ENCODE data around the gene SUGCT.

SUGCT gene

DNA sequence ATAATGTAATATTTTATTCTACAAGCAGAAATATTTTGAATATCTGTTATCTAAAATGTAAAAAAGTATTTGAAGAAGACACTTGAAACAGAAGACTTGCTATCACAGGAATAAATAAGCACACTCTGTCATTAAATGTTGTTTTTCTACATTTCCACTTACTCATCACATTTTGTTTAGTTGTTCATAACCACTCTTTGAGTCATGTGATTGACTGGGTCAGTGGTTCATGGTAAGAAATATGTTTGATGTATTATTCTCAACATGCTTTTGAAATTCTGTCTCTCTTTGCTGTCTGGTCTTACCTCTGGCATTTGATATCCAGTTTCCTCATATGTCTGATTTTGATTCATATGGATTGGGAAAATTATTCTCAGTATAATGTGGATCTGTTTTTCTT is 171.8 kb downstream of the SUGCT start:
- H3K9me2 ChIP-seq (replicated peaks; ENCODE audit: low read depth, low read length), result no peaks in the 10 kb centered on the region
- H3K9me3 ChIP-seq (ENCODE audit: insufficient read depth, low read depth, low read length), result no peaks in the 10 kb centered on the region
- H3K4me2 ChIP-seq (ENCODE audit: low read depth, low read length, poor library complexity, severe bottlenecking), result no peak overlapping the region
- no peaks in the 10 kb centered on the region for H4K20me1 ChIP-seq (ENCODE audit: insufficient read depth, low read length, poor library complexity, severe bottlenecking)
- TF ChIP-seq EZH2phosphoT487 (IDR thresholded peaks at IDR 0.05; ENCODE audit: borderline replicate concordance), result no peak
- H2AFZ ChIP-seq (ENCODE audit: low read length), result no peak overlapping the region
- H3K27me3 ChIP-seq (ENCODE audit: insufficient read depth, low read length, poor library complexity, severe bottlenecking), result no peaks in the 10 kb centered on the region
- no peaks in the 10 kb centered on the region for H3K4me1 ChIP-seq (ENCODE audit: insufficient read depth, low read length, poor library complexity, severe bottlenecking)
- H3K9ac ChIP-seq (ENCODE audit: low read depth, low read length, poor library complexity, severe bottlenecking), result no peak overlapping the region
- H3K36me3 ChIP-seq (ENCODE audit: insufficient read depth, low read length), result no peaks in the 10 kb centered on the region
- no peaks in the 10 kb centered on the region for H3F3A ChIP-seq (ENCODE audit: low read depth)
- H3K4me3 ChIP-seq (ENCODE audit: low read length, poor library complexity, severe bottlenecking), result no peak overlapping the region
- no peaks in the 10 kb centered on the region for H3K79me2 ChIP-seq (ENCODE audit: insufficient read depth, low read length)

DNA sequence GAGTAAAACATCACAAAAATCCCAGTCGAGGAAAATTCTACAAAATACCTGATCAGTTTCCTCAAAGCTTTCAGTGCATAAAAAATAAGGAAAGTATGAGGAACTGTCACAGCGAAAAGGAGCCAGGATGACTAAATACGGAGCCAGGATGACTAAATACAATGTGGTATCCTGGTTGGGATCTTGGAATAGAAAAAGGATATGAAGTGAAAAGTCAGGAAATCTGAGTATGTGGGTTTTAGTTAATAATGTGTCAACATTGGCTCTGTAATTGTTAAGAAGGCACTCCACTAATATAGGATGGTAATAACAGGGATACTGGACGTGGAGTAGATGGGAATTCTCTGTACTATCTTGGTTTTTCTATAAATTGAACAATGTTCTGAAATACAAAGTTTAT is 175.5 kb downstream of the SUGCT start:
- no peak for TF ChIP-seq EZH2phosphoT487 (IDR thresholded peaks at IDR 0.05; ENCODE audit: borderline replicate concordance)
- TF ChIP-seq, protein P1, sequence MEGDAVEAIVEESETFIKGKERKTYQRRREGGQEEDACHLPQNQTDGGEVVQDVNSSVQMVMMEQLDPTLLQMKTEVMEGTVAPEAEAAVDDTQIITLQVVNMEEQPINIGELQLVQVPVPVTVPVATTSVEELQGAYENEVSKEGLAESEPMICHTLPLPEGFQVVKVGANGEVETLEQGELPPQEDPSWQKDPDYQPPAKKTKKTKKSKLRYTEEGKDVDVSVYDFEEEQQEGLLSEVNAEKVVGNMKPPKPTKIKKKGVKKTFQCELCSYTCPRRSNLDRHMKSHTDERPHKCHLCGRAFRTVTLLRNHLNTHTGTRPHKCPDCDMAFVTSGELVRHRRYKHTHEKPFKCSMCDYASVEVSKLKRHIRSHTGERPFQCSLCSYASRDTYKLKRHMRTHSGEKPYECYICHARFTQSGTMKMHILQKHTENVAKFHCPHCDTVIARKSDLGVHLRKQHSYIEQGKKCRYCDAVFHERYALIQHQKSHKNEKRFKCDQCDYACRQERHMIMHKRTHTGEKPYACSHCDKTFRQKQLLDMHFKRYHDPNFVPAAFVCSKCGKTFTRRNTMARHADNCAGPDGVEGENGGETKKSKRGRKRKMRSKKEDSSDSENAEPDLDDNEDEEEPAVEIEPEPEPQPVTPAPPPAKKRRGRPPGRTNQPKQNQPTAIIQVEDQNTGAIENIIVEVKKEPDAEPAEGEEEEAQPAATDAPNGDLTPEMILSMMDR (conservative IDR thresholded peaks at IDR 0.05; ENCODE audit: low read length), result no peak
- Histone ChIP-seq H3K9ac (ENCODE audit: low read depth, low read length, poor library complexity, severe bottlenecking) (no peak overlapping the region), H3K4me3 (ENCODE audit: low read length, poor library complexity, severe bottlenecking) (no peak overlapping the region), H3F3A (ENCODE audit: low read depth) (no peaks in the 10 kb centered on the region), H3K4me1 (ENCODE audit: insufficient read depth, low read length, poor library complexity, severe bottlenecking) (no peaks in the 10 kb centered on the region), H3K27me3 (ENCODE audit: insufficient read depth, low read length, poor library complexity, severe bottlenecking) (no peaks in the 10 kb centered on the region), H3K36me3 (ENCODE audit: insufficient read depth, low read length) (no peaks in the 10 kb centered on the region), H4K20me1 (ENCODE audit: insufficient read depth, low read length, poor library complexity, severe bottlenecking) (no peaks in the 10 kb centered on the region), H3K9me2 (replicated peaks; ENCODE audit: low read depth, low read length) (no peaks in the 10 kb centered on the region), H3K4me2 (ENCODE audit: low read depth, low read length, poor library complexity, severe bottlenecking) (no peak overlapping the region), H3K79me2 (ENCODE audit: insufficient read depth, low read length) (no peaks in the 10 kb centered on the region), H2AFZ (ENCODE audit: low read length) (no peak overlapping the region), H3K9me3 (ENCODE audit: insufficient read depth, low read depth, low read length) (no peaks in the 10 kb centered on the region)

DNA sequence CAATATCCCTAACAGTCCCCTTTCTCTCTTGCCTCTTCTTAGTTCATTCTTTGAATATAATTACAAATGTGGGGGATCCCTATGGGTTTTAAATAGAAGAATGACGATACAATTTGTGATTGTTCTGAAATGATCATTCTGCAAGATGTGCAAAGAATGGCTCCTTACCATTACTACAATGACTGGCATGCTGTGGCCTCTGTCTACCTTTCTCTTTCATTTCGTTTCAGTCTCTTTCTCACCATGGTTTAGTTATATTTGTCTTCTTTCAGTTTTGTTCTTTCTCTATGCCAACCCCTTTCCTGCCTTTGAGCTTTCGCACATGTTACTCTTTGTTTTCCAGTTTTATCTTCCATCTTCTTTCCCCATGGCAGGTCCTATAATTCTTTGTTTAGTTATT is 176.5 kb downstream of the SUGCT start:
- Histone ChIP-seq H3K9ac (ENCODE audit: low read depth, low read length, poor library complexity, severe bottlenecking) (no peak overlapping the region), H4K20me1 (ENCODE audit: insufficient read depth, low read length, poor library complexity, severe bottlenecking) (no peaks in the 10 kb centered on the region), H3K36me3 (ENCODE audit: insufficient read depth, low read length) (no peaks in the 10 kb centered on the region), H3K9me3 (ENCODE audit: insufficient read depth, low read depth, low read length) (no peaks in the 10 kb centered on the region), H3K9me2 (replicated peaks; ENCODE audit: low read depth, low read length) (no peaks in the 10 kb centered on the region), H3K27me3 (ENCODE audit: insufficient read depth, low read length, poor library complexity, severe bottlenecking) (no peaks in the 10 kb centered on the region), H3K79me2 (ENCODE audit: insufficient read depth, low read length) (no peaks in the 10 kb centered on the region), H3K4me1 (ENCODE audit: insufficient read depth, low read length, poor library complexity, severe bottlenecking) (no peaks in the 10 kb centered on the region), H3K4me2 (ENCODE audit: low read depth, low read length, poor library complexity, severe bottlenecking) (no peak overlapping the region), H2AFZ (ENCODE audit: low read length) (no peak overlapping the region), H3F3A (ENCODE audit: low read depth) (no peaks in the 10 kb centered on the region), H3K4me3 (ENCODE audit: low read length, poor library complexity, severe bottlenecking) (no peak overlapping the region)
- TF ChIP-seq EZH2phosphoT487 (IDR thresholded peaks at IDR 0.05; ENCODE audit: borderline replicate concordance), result no peak
- TF ChIP-seq, protein P1 (conservative IDR thresholded peaks at IDR 0.05; ENCODE audit: low read length), result no peak

DNA sequence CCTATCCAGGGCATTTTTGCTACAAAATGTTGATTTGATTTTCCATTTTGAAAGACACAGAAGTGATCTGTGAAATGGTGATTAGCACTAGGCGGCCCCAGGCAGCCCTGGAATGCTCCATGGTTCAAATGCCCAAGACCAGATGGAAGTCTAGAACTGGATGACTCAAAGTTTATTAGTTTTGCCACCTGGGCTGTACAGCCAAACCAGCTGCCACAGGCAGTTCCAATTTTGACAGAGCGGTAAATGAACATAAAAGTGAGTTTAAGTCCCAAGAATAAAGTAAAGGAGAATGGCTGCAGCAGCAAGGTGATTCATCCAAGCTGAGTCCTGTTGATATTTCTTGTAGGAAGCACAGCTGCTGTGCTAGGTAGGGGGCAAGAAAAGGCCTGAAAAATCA is 180.5 kb downstream of the SUGCT start:
- Histone ChIP-seq H3F3A (ENCODE audit: low read depth) (no peaks in the 10 kb centered on the region), H3K4me3 (ENCODE audit: low read length, poor library complexity, severe bottlenecking) (no peak overlapping the region), H3K4me1 (ENCODE audit: insufficient read depth, low read length, poor library complexity, severe bottlenecking) (no peaks in the 10 kb centered on the region), H3K9me3 (ENCODE audit: insufficient read depth, low read depth, low read length) (no peaks in the 10 kb centered on the region), H3K4me2 (ENCODE audit: low read depth, low read length, poor library complexity, severe bottlenecking) (no peak overlapping the region), H3K36me3 (ENCODE audit: insufficient read depth, low read length) (no peaks in the 10 kb centered on the region), H3K27me3 (ENCODE audit: insufficient read depth, low read length, poor library complexity, severe bottlenecking) (no peaks in the 10 kb centered on the region), H4K20me1 (ENCODE audit: insufficient read depth, low read length, poor library complexity, severe bottlenecking) (no peaks in the 10 kb centered on the region), H3K9ac (ENCODE audit: low read depth, low read length, poor library complexity, severe bottlenecking) (no peak overlapping the region), H3K9me2 (replicated peaks; ENCODE audit: low read depth, low read length) (no peaks in the 10 kb centered on the region), H2AFZ (ENCODE audit: low read length) (no peak overlapping the region), H3K79me2 (ENCODE audit: insufficient read depth, low read length) (no peaks in the 10 kb centered on the region)
- TF ChIP-seq, protein P1 (conservative IDR thresholded peaks at IDR 0.05; ENCODE audit: low read length), result no peak
- TF ChIP-seq EZH2phosphoT487 (IDR thresholded peaks at IDR 0.05; ENCODE audit: borderline replicate concordance), result no peak
